Hepatocyte (in vitro differentiated cells): ENCODE results near the gene CLIP1. TPM values are rescaled to one million over a fixed set of nuclear protein-coding genes. Genes with fewer than 3 reads are reported as not detected.
"Not testable (repeated sequence)": the region's sequence is repeated elsewhere in the genome, so short reads cannot be mapped to it uniquely, and the experiment has no call there.

Source experiments
- DNase-seq: peaks from one replicate; pipeline ENCODE4 v3.0.0-alpha.2; 2016; ENCODE audit warnings: low spot score
- H2AFZ ChIP-seq: fragments of 200-600 bp; sonication (generic); 2 replicates; pipeline ENCODE4 v1.6.0; 2016; ENCODE audit warnings: antibody characterized with exemption, mild to moderate bottlenecking
- H3K27ac ChIP-seq: fragments of 200-600 bp; sonication (generic); 2 replicates; pipeline ENCODE4 v1.5.1; 2016; ENCODE audit warnings: mild to moderate bottlenecking
- H3K27me3 ChIP-seq: fragments of 200-600 bp; sonication (generic); 2 replicates; pipeline ENCODE4 v1.6.1; 2016
- H3K36me3 ChIP-seq: fragments of 200-600 bp; sonication (generic); replicated peaks from 2 replicates; pipeline ENCODE4 v1.5.1; 2016; ENCODE audit warnings: low read depth; ENCODE audit not compliant: insufficient read depth
- H3K4me1 ChIP-seq: fragments of 200-600 bp; sonication (generic); 2 replicates; pipeline ENCODE4 v1.5.1; 2016; ENCODE audit warnings: mild to moderate bottlenecking, moderate library complexity; ENCODE audit not compliant: insufficient read depth
- H3K4me2 ChIP-seq: fragments of 200-600 bp; sonication (generic); 2 replicates; pipeline ENCODE4 v1.6.0; 2016
- H3K4me3 ChIP-seq: fragments of 200-600 bp; sonication (generic); 2 replicates; pipeline ENCODE4 v1.5.1; 2016; ENCODE audit warnings: mild to moderate bottlenecking
- H3K79me2 ChIP-seq: fragments of 200-600 bp; sonication (generic); 2 replicates; pipeline ENCODE4 v1.6.0; 2017; ENCODE audit warnings: mild to moderate bottlenecking
- H3K9me2 ChIP-seq: fragments of 200-600 bp; sonication (generic); replicated peaks from 2 replicates; pipeline ENCODE4 v1.6.0; 2017; ENCODE audit warnings: mild to moderate bottlenecking; ENCODE audit not compliant: insufficient read depth
- H3K9me3 ChIP-seq: fragments of 200-600 bp; sonication (generic); 2 replicates; pipeline ENCODE4 v1.5.1; 2016; ENCODE audit warnings: low read depth, mild to moderate bottlenecking
- H4K20me1 ChIP-seq: fragments of 200-600 bp; sonication (generic); 2 replicates; pipeline ENCODE4 v1.6.0; 2016; ENCODE audit warnings: mild to moderate bottlenecking; ENCODE audit not compliant: insufficient read depth, poor library complexity, severe bottlenecking
- EZH2 ChIP-seq: fragments of 200-600 bp; sonication (generic); IDR thresholded peaks from 2 replicates; pipeline ENCODE4 v1.6.1; 2016; ENCODE audit warnings: antibody characterized with exemption, mild to moderate bottlenecking, borderline replicate concordance
- EZH2phosphoT487 ChIP-seq: fragments of 200-600 bp; sonication (generic); IDR thresholded peaks from one replicate; pipeline ENCODE4 v1.6.1; 2018; ENCODE audit warnings: antibody characterized with exemption, mild to moderate bottlenecking, low read depth, moderate library complexity; ENCODE audit not compliant: unreplicated experiment, severe bottlenecking
- WGBS: methylation state at CpG from one replicate; pipeline ENCODE4 v1.1.6; 2016; ENCODE audit warnings: low lambda C conversion rate; ENCODE audit errors: missing lambda C conversion rate; 5-methylcytosine and 5-hydroxymethylcytosine counted together
- polyA plus RNA-seq: library from polyadenylated mRNA; unstranded; fragments of >200 nt; fragmentation: Nextera tagmentation; extraction: Ambion mirVana; gene quantifications from 2 replicates; pipeline ENCODE4 v1.2.1, GENCODE V29; 2016
- total RNA-seq: library from RNA; depleted of rRNA; stranded (reverse); fragments of >200 nt; gene quantifications from 2 replicates; pipeline ENCODE4 v1.2.3, GENCODE V29; 2014
- TF ChIP-seq, protein P1 (sequence below): fragments of 200-600 bp; sonication (generic); IDR thresholded peaks from 2 replicates; pipeline ENCODE4 v1.5.1; 2016; ENCODE audit warnings: antibody characterized with exemption, mild to moderate bottlenecking; ENCODE audit not compliant: poor library complexity

Gene CLIP1
- total and polyA plus RNA-seq, 2 experiments from 2014 or later = 38.0 to 45.2 TPM

GRCh38 chr12:122374707-122375106 is 47.8 kb downstream of the CLIP1 start:
- H3K27me3 ChIP-seq = no peaks in the 10 kb centered on the region
- H3K4me2 ChIP-seq = no peak overlapping the region
- no peaks in the 10 kb centered on the region for H3K36me3 ChIP-seq
- H3K79me2 ChIP-seq = peaks cover 33% of the 10 kb centered on the region
- DNase-seq = no peak
- no peaks in the 10 kb centered on the region for H3K9me3 ChIP-seq
- no peak overlapping the region for H3K4me3 ChIP-seq
- H3K9me2 ChIP-seq = no peaks in the 10 kb centered on the region
- no peaks in the 10 kb centered on the region for H4K20me1 ChIP-seq
- 97% methylated on average over 5 of the region's 5 CpGs for WGBS
- H2AFZ ChIP-seq = no peak overlapping the region
- H3K27ac ChIP-seq = no peak overlapping the region
- H3K4me1 ChIP-seq = no peaks in the 10 kb centered on the region
- no peak for TF ChIP-seq EZH2
- no peak for TF ChIP-seq EZH2phosphoT487

GRCh38 chr12:122371475-122372045 is 50.9 kb downstream of the CLIP1 start:
- Histone ChIP-seq H2AFZ (no peak overlapping the region), H4K20me1 (no peaks in the 10 kb centered on the region), H3K9me2 (no peaks in the 10 kb centered on the region), H3K4me2 (no peak overlapping the region), H3K36me3 (no peaks in the 10 kb centered on the region), H3K79me2 (peaks cover 42% of the 10 kb centered on the region), H3K9me3 (no peaks in the 10 kb centered on the region), H3K27me3 (no peaks in the 10 kb centered on the region), H3K4me1 (peaks cover 17% of the 10 kb centered on the region), H3K27ac (no peak overlapping the region), H3K4me3 (no peak overlapping the region)
- WGBS = 84% methylated on average over 8 of the region's 8 CpGs
- TF ChIP-seq EZH2phosphoT487 = no peak
- TF ChIP-seq, protein P1, sequence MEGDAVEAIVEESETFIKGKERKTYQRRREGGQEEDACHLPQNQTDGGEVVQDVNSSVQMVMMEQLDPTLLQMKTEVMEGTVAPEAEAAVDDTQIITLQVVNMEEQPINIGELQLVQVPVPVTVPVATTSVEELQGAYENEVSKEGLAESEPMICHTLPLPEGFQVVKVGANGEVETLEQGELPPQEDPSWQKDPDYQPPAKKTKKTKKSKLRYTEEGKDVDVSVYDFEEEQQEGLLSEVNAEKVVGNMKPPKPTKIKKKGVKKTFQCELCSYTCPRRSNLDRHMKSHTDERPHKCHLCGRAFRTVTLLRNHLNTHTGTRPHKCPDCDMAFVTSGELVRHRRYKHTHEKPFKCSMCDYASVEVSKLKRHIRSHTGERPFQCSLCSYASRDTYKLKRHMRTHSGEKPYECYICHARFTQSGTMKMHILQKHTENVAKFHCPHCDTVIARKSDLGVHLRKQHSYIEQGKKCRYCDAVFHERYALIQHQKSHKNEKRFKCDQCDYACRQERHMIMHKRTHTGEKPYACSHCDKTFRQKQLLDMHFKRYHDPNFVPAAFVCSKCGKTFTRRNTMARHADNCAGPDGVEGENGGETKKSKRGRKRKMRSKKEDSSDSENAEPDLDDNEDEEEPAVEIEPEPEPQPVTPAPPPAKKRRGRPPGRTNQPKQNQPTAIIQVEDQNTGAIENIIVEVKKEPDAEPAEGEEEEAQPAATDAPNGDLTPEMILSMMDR = no peak
- TF ChIP-seq EZH2 = no peak
- DNase-seq = no peak

- H3K36me3 ChIP-seq = no peaks in the 10 kb centered on the region
- 43% methylated on average over 10 of the region's 10 CpGs for WGBS
- no peaks in the 10 kb centered on the region for H3K9me2 ChIP-seq
- H3K9me3 ChIP-seq = no peaks in the 10 kb centered on the region
- H3K79me2 ChIP-seq = peaks cover 53% of the 10 kb centered on the region
- no peaks in the 10 kb centered on the region for H3K27me3 ChIP-seq
- H3K4me1 ChIP-seq = peaks cover 19% of the 10 kb centered on the region
- H2AFZ ChIP-seq = no peak overlapping the region
- peak overlapping the region; percentile 83 for H3K27ac ChIP-seq
- no peaks in the 10 kb centered on the region for H4K20me1 ChIP-seq
- DNase-seq = peak; percentile 68
- no peak overlapping the region for H3K4me3 ChIP-seq
- peak overlapping the region; percentile 49 for H3K4me2 ChIP-seq
- no peak for TF ChIP-seq EZH2
- TF ChIP-seq, protein P1 = no peak
- TF ChIP-seq EZH2phosphoT487 = no peak
Measured at GRCh38 chr12:122368361-122369073, 54.0 kb downstream of the CLIP1 start.

DNA sequence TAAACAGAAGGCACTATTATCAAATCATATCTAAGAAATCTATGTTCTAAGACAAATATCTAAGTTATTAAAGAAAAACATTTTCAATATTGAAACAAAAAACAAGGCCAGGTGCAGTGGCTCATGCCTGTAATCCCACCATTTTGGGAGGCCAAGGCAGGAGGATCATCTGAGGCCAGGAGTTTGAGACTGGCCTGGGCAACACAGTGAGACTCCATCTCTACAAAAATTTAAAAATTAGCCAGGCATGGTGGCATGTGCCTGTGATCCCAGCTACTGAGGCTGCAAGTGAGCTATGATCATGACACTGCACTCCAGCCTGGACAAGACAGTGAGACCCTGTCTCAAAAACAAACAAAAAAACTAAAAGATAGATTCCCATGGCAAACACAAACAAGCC is 54.8 kb downstream of the CLIP1 start:
- not testable (repeated sequence) for H3K9me2 ChIP-seq, H2AFZ ChIP-seq, H3K27me3 ChIP-seq, H3K9me3 ChIP-seq, DNase-seq, H4K20me1 ChIP-seq, H3K36me3 ChIP-seq, H3K4me3 ChIP-seq
- peaks cover 53% of the 10 kb centered on the region for H3K79me2 ChIP-seq
- peak overlapping the region; percentile 83 for H3K27ac ChIP-seq
- peaks cover 19% of the 10 kb centered on the region for H3K4me1 ChIP-seq
- H3K4me2 ChIP-seq = peak overlapping the region; percentile 49
